OCI-LY1 (cell line): ENCODE results near the gene ECM1.

Experiments used
- H2AFZ ChIP-seq: fragments of 200-600 bp; sonication (generic), shearing (Covaris generic); 2 replicates; pipeline ENCODE4 v1.6.0; 2014; ENCODE audit warnings: antibody characterized with exemption, mild to moderate bottlenecking, low read length
- H3F3A ChIP-seq: fragments of 200-600 bp; sonication (generic), shearing (Covaris generic); 2 replicates; pipeline ENCODE4 v1.6.0; 2014; ENCODE audit warnings: mild to moderate bottlenecking, antibody characterized with exemption, low read length, moderate library complexity; ENCODE audit not compliant: insufficient read depth
- H3K27ac ChIP-seq: fragments of 200-600 bp; sonication (generic); 2 replicates; pipeline ENCODE4 v1.5.1; 2014; ENCODE audit warnings: low read length, mixed run types, mild to moderate bottlenecking, low read depth; ENCODE audit not compliant: poor library complexity, severe bottlenecking
- H3K27me3 ChIP-seq: fragments of 200-600 bp; sonication (generic); 2 replicates; pipeline ENCODE4 v1.6.0; 2014; ENCODE audit warnings: antibody characterized with exemption, mild to moderate bottlenecking, low read length, moderate library complexity; ENCODE audit not compliant: insufficient read depth
- H3K36me3 ChIP-seq: fragments of 200-600 bp; sonication (generic); 2 replicates; pipeline ENCODE4 v1.6.1; 2014; ENCODE audit warnings: mild to moderate bottlenecking, antibody characterized with exemption, low read length, moderate library complexity, mixed read lengths; ENCODE audit not compliant: insufficient read depth
- H3K4me1 ChIP-seq: fragments of 200-600 bp; sonication (generic); 2 replicates; pipeline ENCODE4 v1.5.1; 2014; ENCODE audit warnings: mild to moderate bottlenecking, low read length, moderate library complexity; ENCODE audit not compliant: insufficient read depth, severe bottlenecking
- H3K4me2 ChIP-seq: fragments of 200-600 bp; sonication (generic), shearing (Covaris generic); 2 replicates; pipeline ENCODE4 v1.6.1; 2014; ENCODE audit warnings: low read length
- H3K4me3 ChIP-seq: fragments of 200-600 bp; sonication (generic); 2 replicates; pipeline ENCODE4 v1.5.1; 2014; ENCODE audit warnings: low read length, low read depth, mild to moderate bottlenecking, mixed read lengths; ENCODE audit not compliant: poor library complexity, severe bottlenecking
- H3K79me2 ChIP-seq: fragments of 200-600 bp; shearing (Covaris generic); 2 replicates; pipeline ENCODE4 v1.6.1; 2016; ENCODE audit warnings: mixed run types, low read length, mixed read lengths; ENCODE audit not compliant: insufficient read depth
- H3K9ac ChIP-seq: fragments of 200-600 bp; sonication (generic), shearing (Covaris generic); 2 replicates; pipeline ENCODE4 v1.6.1; 2014; ENCODE audit warnings: mild to moderate bottlenecking, low read length, mixed read lengths
- H3K9me2 ChIP-seq: fragments of 200-600 bp; sonication (generic), shearing (Covaris generic); 2 replicates; pipeline ENCODE4 v1.6.1; 2014; ENCODE audit warnings: low read depth, mild to moderate bottlenecking, low read length, mixed read lengths
- H3K9me3 ChIP-seq: fragments of 200-600 bp; shearing (Covaris generic); 2 replicates; pipeline ENCODE4 v1.6.1; 2014; ENCODE audit warnings: low read length, mixed read lengths
- H4K20me1 ChIP-seq: fragments of 200-600 bp; sonication (generic), shearing (Covaris generic); 2 replicates; pipeline ENCODE4 v1.6.0; 2016; ENCODE audit warnings: mild to moderate bottlenecking, low read length; ENCODE audit not compliant: insufficient read depth
- CTCF ChIP-seq: fragments of 200-600 bp; sonication (generic), shearing (Covaris generic); IDR thresholded peaks from 2 replicates; pipeline ENCODE4 v1.5.1; 2017; ENCODE audit warnings: mild to moderate bottlenecking, antibody characterized with exemption, low read length, moderate library complexity, mixed read lengths
- EZH2 ChIP-seq: fragments of 200-600 bp; sonication (generic), shearing (Covaris generic); IDR thresholded peaks from 2 replicates; pipeline ENCODE4 v1.8.0; 2017; ENCODE audit warnings: borderline replicate concordance, mixed run types, mild to moderate bottlenecking, antibody characterized with exemption, low read length, moderate library complexity, mixed read lengths

ECM1 gene

GRCh38 chr1:150529017-150529416, 21.1 kb downstream of the ECM1 start:
- Histone ChIP-seq H3K4me2 (no peak overlapping the region), H3K79me2 (no peaks in the 10 kb centered on the region), H4K20me1 (no peaks in the 10 kb centered on the region), H3K9me3 (no peaks in the 10 kb centered on the region), H3K9me2 (no peaks in the 10 kb centered on the region), H3K9ac (no peak overlapping the region), H3K36me3 (no peaks in the 10 kb centered on the region), H3K4me3 (no peak overlapping the region), H3K4me1 (peaks cover 4% of the 10 kb centered on the region), H3K27ac (no peak overlapping the region), H3K27me3 (no peaks in the 10 kb centered on the region), H3F3A (no peaks in the 10 kb centered on the region), H2AFZ (no peak overlapping the region)
- TF ChIP-seq EZH2 = no peak
- TF ChIP-seq CTCF = no peak

GRCh38 chr1:150530491-150531159, 22.7 kb downstream of the ECM1 start:
- TF ChIP-seq CTCF (no peak), EZH2 (no peak)
- Histone ChIP-seq H3K9ac (no peak overlapping the region), H3K36me3 (no peaks in the 10 kb centered on the region)

GRCh38 chr1:150532860-150533259, 25.0 kb downstream of the ECM1 start:
- H3F3A ChIP-seq = no peaks in the 10 kb centered on the region
- no peak overlapping the region for H2AFZ ChIP-seq
- no peak overlapping the region for H3K9ac ChIP-seq

More at GRCh38 chr1:150530491-150531159, 22.7 kb downstream of the ECM1 start:
- H3K4me1 ChIP-seq = peaks cover 4% of the 10 kb centered on the region
- H3K27me3 ChIP-seq = no peaks in the 10 kb centered on the region
- no peak overlapping the region for H2AFZ ChIP-seq
- no peaks in the 10 kb centered on the region for H3K79me2 ChIP-seq
- no peak overlapping the region for H3K27ac ChIP-seq
- H3K4me2 ChIP-seq = no peak overlapping the region
- H3K9me3 ChIP-seq = no peaks in the 10 kb centered on the region
- H4K20me1 ChIP-seq = no peaks in the 10 kb centered on the region
- H3K9me2 ChIP-seq = no peaks in the 10 kb centered on the region
- no peaks in the 10 kb centered on the region for H3F3A ChIP-seq
- no peak overlapping the region for H3K4me3 ChIP-seq

More at GRCh38 chr1:150532860-150533259, 25.0 kb downstream of the ECM1 start:
- H3K9me3 ChIP-seq = no peaks in the 10 kb centered on the region
- H3K27me3 ChIP-seq = no peaks in the 10 kb centered on the region
- no peaks in the 10 kb centered on the region for H3K36me3 ChIP-seq
- no peak overlapping the region for H3K27ac ChIP-seq
- H3K4me3 ChIP-seq = no peak overlapping the region
- no peaks in the 10 kb centered on the region for H3K79me2 ChIP-seq
- no peak overlapping the region for H3K4me2 ChIP-seq
- H4K20me1 ChIP-seq = no peaks in the 10 kb centered on the region
- H3K4me1 ChIP-seq = peaks cover 4% of the 10 kb centered on the region
- no peaks in the 10 kb centered on the region for H3K9me2 ChIP-seq
- no peak for TF ChIP-seq EZH2
- TF ChIP-seq CTCF = no peak
